22Rv1 (cell line): ENCODE measurements around the gene GXYLT1.

ENCODE experiments used
- CTCF ChIP-seq: fragments of 450-650 bp; IDR thresholded peaks from 2 replicates; pipeline ENCODE4 v1.5.1; 2017; ENCODE audit warnings: mild to moderate bottlenecking
- ZFX ChIP-seq: fragments of 450-650 bp; IDR thresholded peaks from 2 replicates; pipeline ENCODE4 v1.6.1; 2017; ENCODE audit warnings: antibody characterized with exemption, borderline replicate concordance

- TF ChIP-seq CTCF = no peak
- no peak for TF ChIP-seq ZFX
Measured at GRCh38 chr12:42190376-42190775, 45.7 kb upstream of the GXYLT1 start.
